Ascending aorta (tissue), 2 donors: ENCODE data around the gene RELB. TPM values are rescaled to one million over a fixed set of nuclear protein-coding genes. Genes with fewer than 3 reads are reported as not detected.

Experiments
- DNase-seq, 2 donors: peaks; one replicate each; pipeline ENCODE4 v3.0.0-alpha.2; 2019; ENCODE audit warnings: low spot score in 2 of 2
- H3K27ac ChIP-seq, 2 donors: fragments of 200-600 bp; sonication (generic); one replicate each; pipeline ENCODE4 v1.5.1; 2016 to 2017; ENCODE audit warnings: mild to moderate bottlenecking in 1 of 2
- H3K27me3 ChIP-seq: fragments of 200-600 bp; sonication (generic); one replicate; pipeline ENCODE4 v1.5.1; 2017
- H3K36me3 ChIP-seq, 2 donors: fragments of 200-600 bp; sonication (generic); one replicate each; pipeline ENCODE4 v1.5.1; 2016
- H3K4me1 ChIP-seq, 2 donors: fragments of 200-600 bp; sonication (generic); one replicate each; pipeline ENCODE4 v1.5.1; 2016 to 2017; ENCODE audit warnings: mild to moderate bottlenecking in 1 of 2
- H3K4me3 ChIP-seq, 2 donors: fragments of 200-600 bp; sonication (generic); one replicate each; pipeline ENCODE4 v1.5.1; 2016 to 2017; ENCODE audit warnings: mild to moderate bottlenecking in 1 of 2
- H3K9me3 ChIP-seq, 2 donors: fragments of 200-600 bp; sonication (generic); one replicate each; pipeline ENCODE4 v1.5.1; 2016
- CTCF ChIP-seq, 3 experiments: fragments of 200-600 bp in 2 of 3; fragments of 450-650 bp in 1 of 3; sonication (generic) in 2 of 3; IDR thresholded peaks; one replicate each; pipeline ENCODE4 v1.5.1; 2016 to 2019; ENCODE audit warnings: antibody characterized with exemption in 3 of 3, mild to moderate bottlenecking in 1 of 3, moderate library complexity in 1 of 3
- intact Hi-C: fragments of 100-400 bp; cut with DNase I; formaldehyde crosslinking; loops from one replicate; pipeline ENCODE4 v1.15.1; 2023
- total RNA-seq: library from RNA; depleted of rRNA; stranded (reverse); fragments of >200 nt; gene quantifications from one replicate; pipeline ENCODE4 v1.1.0, GENCODE V29; 2016

The RELB gene
- total RNA-seq, 1 donor from 2014 or later = 8.7 TPM

- H3K27me3 ChIP-seq = no peaks in the 10 kb centered on the region
- H3K4me1 ChIP-seq = no peaks in the 10 kb centered on the region
- no peak for DNase-seq
- peaks cover 8 to 9% of the 10 kb centered on the region in 2 donors for H3K36me3 ChIP-seq
- intact Hi-C loops = no loop called here
- TF ChIP-seq CTCF (IDR thresholded peaks at IDR 0.05) = no peak
- no peak overlapping the region for H3K4me3 ChIP-seq
- no peak overlapping the region for H3K27ac ChIP-seq
- H3K9me3 ChIP-seq = no peaks in the 10 kb centered on the region
Measured at GRCh38 chr19:45023048-45023447, 21.8 kb downstream of the RELB start.

- intact Hi-C loops = no loop called here
- no peak for DNase-seq
Measured at GRCh38 chr19:45025264-45025663, 24.0 kb downstream of the RELB start.

GRCh38 chr19:45027371-45027770 lies 26.1 kb downstream of the RELB start:
- Histone ChIP-seq H3K4me3 (no peak overlapping the region), H3K4me1 (no peaks in the 10 kb centered on the region), H3K27ac (no peak overlapping the region), H3K9me3 (no peaks in the 10 kb centered on the region), H3K36me3 (peaks cover 22 to 38% of the 10 kb centered on the region in 2 donors), H3K27me3 (no peaks in the 10 kb centered on the region)
- no peak for TF ChIP-seq CTCF (IDR thresholded peaks at IDR 0.05)
- no peak for DNase-seq
- intact Hi-C loops = no loop called here

More at GRCh38 chr19:45025264-45025663, 24.0 kb downstream of the RELB start:
- Histone ChIP-seq H3K9me3 (no peaks in the 10 kb centered on the region), H3K4me3 (no peak overlapping the region), H3K27me3 (no peaks in the 10 kb centered on the region), H3K27ac (no peak overlapping the region), H3K36me3 (peaks cover 22 to 30% of the 10 kb centered on the region in 2 donors), H3K4me1 (no peaks in the 10 kb centered on the region)
- TF ChIP-seq CTCF (IDR thresholded peaks at IDR 0.05) = no peak

- H3K9me3 ChIP-seq = no peaks in the 10 kb centered on the region
- H3K27me3 ChIP-seq = no peaks in the 10 kb centered on the region
- peaks cover 31 to 60% of the 10 kb centered on the region in 2 donors for H3K36me3 ChIP-seq
- no peak for TF ChIP-seq CTCF (IDR thresholded peaks at IDR 0.05)
- no peak for DNase-seq
- no peak overlapping the region for H3K27ac ChIP-seq
- H3K4me3 ChIP-seq = no peak overlapping the region
- no peaks in the 10 kb centered on the region for H3K4me1 ChIP-seq
- intact Hi-C loops = no loop called here
Measured at GRCh38 chr19:45030825-45031224, 29.6 kb downstream of the RELB start.

GRCh38 chr19:45032421-45032820 lies 31.2 kb downstream of the RELB start:
- Histone ChIP-seq H3K9me3 (no peaks in the 10 kb centered on the region), H3K27me3 (no peaks in the 10 kb centered on the region), H3K4me1 (no peaks in the 10 kb centered on the region), H3K27ac (no peak overlapping the region), H3K36me3 (peaks cover 27 to 59% of the 10 kb centered on the region in 2 donors), H3K4me3 (no peak overlapping the region)
- intact Hi-C loops = no loop called here
- DNase-seq = no peak
- no peak for TF ChIP-seq CTCF (IDR thresholded peaks at IDR 0.05)

- no peaks in the 10 kb centered on the region for H3K27me3 ChIP-seq
- H3K27ac ChIP-seq = no peak overlapping the region
- no peak for DNase-seq
- no peak for TF ChIP-seq CTCF (IDR thresholded peaks at IDR 0.05)
- peaks cover 20 to 40% of the 10 kb centered on the region in 2 donors for H3K36me3 ChIP-seq
- no peaks in the 10 kb centered on the region for H3K9me3 ChIP-seq
- H3K4me1 ChIP-seq = peaks cover 5 to 20% of the 10 kb centered on the region in 2 donors
- intact Hi-C loops = loop anchor here (5.0 kb wide), 1 partner anchor 123 kb away; the partner anchor contains the start of gene APOC1
- H3K4me3 ChIP-seq = no peak overlapping the region
Measured at GRCh38 chr19:45035755-45036154, 34.5 kb downstream of the RELB start.
